CD8-positive, alpha-beta memory T cell (primary cell): ENCODE results near the gene EIPR1. TPM values are rescaled to one million over a fixed set of nuclear protein-coding genes. Genes with fewer than 3 reads are reported as not detected.
"Not testable (repeated sequence)": the region's sequence is repeated elsewhere in the genome, so short reads cannot be mapped to it uniquely, and the experiment has no call there.

Source experiments
- CTCF ChIA-PET: fragments of 350-600 bp; sonication (Branson Sonifier 250); formaldehyde crosslinking; loops from one replicate; lab custom pipeline; 2021; ENCODE audit warnings: antibody characterized with exemption; lab: Charles Lee
- POLR2A ChIA-PET: fragments of 350-600 bp; sonication (Branson Sonifier 250); formaldehyde crosslinking; loops from one replicate; lab custom pipeline; 2021; ENCODE audit warnings: antibody characterized with exemption; lab: Charles Lee
- DNase-seq, 5 donors: peaks; one replicate each; pipeline versions ENCODE4 v3.0.0 to v3.0.0-alpha.2; 2020 to 2022; ENCODE audit warnings: mixed read lengths in 1 of 5
- H3K27ac ChIP-seq: one replicate; pipeline ENCODE4 v1.7.0; 2013; ENCODE audit warnings: low read depth, mild to moderate bottlenecking, low read length, moderate library complexity
- H3K27me3 ChIP-seq: 2 replicates; pipeline ENCODE4 v1.7.0; 2013; ENCODE audit warnings: low read length, mild to moderate bottlenecking; ENCODE audit not compliant: insufficient read depth, poor library complexity, severe bottlenecking
- H3K36me3 ChIP-seq: 2 replicates; pipeline ENCODE4 v1.7.0; 2013; ENCODE audit warnings: mild to moderate bottlenecking, low read length, moderate library complexity; ENCODE audit not compliant: insufficient read depth
- H3K4me1 ChIP-seq: 2 replicates; pipeline ENCODE4 v1.7.0; 2013; ENCODE audit warnings: mild to moderate bottlenecking, low read length, moderate library complexity; ENCODE audit not compliant: insufficient read depth
- H3K4me3 ChIP-seq: 2 replicates; pipeline ENCODE4 v1.7.0; 2013; ENCODE audit warnings: mild to moderate bottlenecking, low read length
- H3K9me3 ChIP-seq: 2 replicates; pipeline ENCODE4 v1.7.0; 2013; ENCODE audit warnings: mild to moderate bottlenecking, low read length
- H3K27ac Mint-ChIP-seq, 8 donors: one replicate each; pipeline ENCODE4 v1.8.0; 2020 to 2021; ENCODE audit warnings: mixed read lengths in 8 of 8, mild to moderate bottlenecking in 6 of 8, inconsistent platforms in 3 of 8, moderate library complexity in 3 of 8
- H3K27me3 Mint-ChIP-seq, 2 donors: one replicate each; pipeline ENCODE4 v1.8.0; 2020 to 2021; ENCODE audit warnings: mixed read lengths in 2 of 2, mild to moderate bottlenecking in 1 of 2, moderate library complexity in 1 of 2
- H3K36me3 Mint-ChIP-seq, 3 donors: one replicate each; pipeline ENCODE4 v1.8.0; 2020 to 2021; ENCODE audit warnings: mixed read lengths in 3 of 3, inconsistent platforms in 1 of 3, mild to moderate bottlenecking in 1 of 3
- H3K4me1 Mint-ChIP-seq, 3 donors: one replicate each; pipeline ENCODE4 v1.8.0; 2020 to 2021; ENCODE audit warnings: mixed read lengths in 3 of 3, inconsistent platforms in 1 of 3, mild to moderate bottlenecking in 1 of 3
- H3K4me3 Mint-ChIP-seq, 7 donors: one replicate each; pipeline ENCODE4 v1.8.0; 2020 to 2021; ENCODE audit warnings: mixed read lengths in 7 of 7, mild to moderate bottlenecking in 6 of 7, moderate library complexity in 4 of 7, inconsistent platforms in 2 of 7
- H3K9me3 Mint-ChIP-seq, 5 donors: one replicate each; pipeline ENCODE4 v1.8.0; 2020 to 2022; ENCODE audit warnings: mixed read lengths in 5 of 5, mild to moderate bottlenecking in 3 of 5, moderate library complexity in 2 of 5, inconsistent platforms in 1 of 5
- polyA plus RNA-seq: library from polyadenylated mRNA; unstranded; fragments of 300-500 nt; fragmentation: Illumina TruSeq; gene quantifications from one replicate; pipeline ENCODE4 v1.2.3, GENCODE V29; 2021
- total RNA-seq, 2 experiments: library from RNA; stranded (reverse); gene quantifications; one replicate each; pipeline ENCODE4 v1.2.3, GENCODE V29; 2021

EIPR1 gene
- total and polyA plus RNA-seq, 3 experiments from 2014 or later, result 39.2 to 43.9 (median 41.6) TPM

- DNase-seq, result no peak
- Histone ChIP-seq H3K27ac (no peak overlapping the region), H3K4me1 (no peaks in the 10 kb centered on the region), H3K27me3 (no peaks in the 10 kb centered on the region), H3K36me3 (peaks cover 5% of the 10 kb centered on the region), H3K4me3 (no peak overlapping the region), H3K9me3 (no peaks in the 10 kb centered on the region)
- ChIA-PET CTCF (no interaction called here), POLR2A (no interaction called here)
- Mint-ChIP-seq H3K27me3 (no peaks in the 10 kb centered on the region), H3K4me3 (no peak overlapping the region), H3K36me3 (peaks cover 0 to 38% (median 6%) of the 10 kb centered on the region in 3 donors), H3K9me3 (no peaks in the 10 kb centered on the region), H3K4me1 (peaks cover 6 to 27% (median 7%) of the 10 kb centered on the region in 3 donors), H3K27ac (peak overlapping the region in 1 of 8 donors; percentile 95)
Observed at GRCh38 chr2:3284657-3285630, 92.7 kb downstream of the EIPR1 start.

- H3K4me3 Mint-ChIP-seq, CTCF ChIA-PET, H3K27ac ChIP-seq, H3K4me3 ChIP-seq, POLR2A ChIA-PET, H3K27ac Mint-ChIP-seq, DNase-seq, H3K9me3 Mint-ChIP-seq, H3K36me3 ChIP-seq, H3K27me3 ChIP-seq, H3K27me3 Mint-ChIP-seq, H3K9me3 ChIP-seq, H3K4me1 ChIP-seq: not testable (repeated sequence)
- Mint-ChIP-seq H3K4me1 (peaks cover 6 to 22% (median 7%) of the 10 kb centered on the region in 3 donors), H3K36me3 (peaks cover 0 to 40% (median 9%) of the 10 kb centered on the region in 3 donors)
Observed at GRCh38 chr2:3283876-3284656, 93.6 kb downstream of the EIPR1 start.

DNA sequence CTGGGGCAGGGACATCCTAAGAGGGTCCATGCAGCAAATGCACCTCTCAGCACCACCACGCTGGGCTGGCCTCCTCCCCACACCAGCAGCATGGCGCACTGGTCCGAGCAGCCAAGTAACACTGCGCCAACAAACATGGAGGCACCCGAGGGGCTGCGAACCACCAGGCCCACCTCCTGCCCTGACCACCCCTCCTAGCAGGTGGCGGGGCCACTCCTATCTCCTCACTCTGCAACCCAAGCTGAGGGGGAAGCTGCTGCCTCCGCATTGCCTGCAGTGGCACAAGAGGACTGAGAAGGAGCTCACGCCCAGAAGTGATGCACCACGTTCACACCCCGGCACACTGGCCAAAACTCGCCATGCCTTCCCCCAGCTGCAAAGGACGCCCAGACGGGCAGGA lies 94.4 kb downstream of the EIPR1 start:
- Mint-ChIP-seq H3K4me3 (peak overlapping the region in 1 of 7 donors; percentile 40), H3K27ac (peak overlapping the region in 1 of 8 donors; percentile 84), H3K9me3 (peaks cover 0 to 2% (median 0%) of the 10 kb centered on the region in 5 donors), H3K27me3 (no peaks in the 10 kb centered on the region), H3K36me3 (peaks cover 0 to 44% (median 9%) of the 10 kb centered on the region in 3 donors), H3K4me1 (peaks cover 8 to 19% (median 10%) of the 10 kb centered on the region in 3 donors)
- CTCF ChIA-PET, result no interaction called here
- Histone ChIP-seq H3K4me1 (no peaks in the 10 kb centered on the region), H3K27me3 (no peaks in the 10 kb centered on the region), H3K4me3 (no peak overlapping the region), H3K9me3 (no peaks in the 10 kb centered on the region), H3K27ac (no peak overlapping the region), H3K36me3 (peaks cover 5% of the 10 kb centered on the region)
- POLR2A ChIA-PET, result no interaction called here
- no peak for DNase-seq

DNA sequence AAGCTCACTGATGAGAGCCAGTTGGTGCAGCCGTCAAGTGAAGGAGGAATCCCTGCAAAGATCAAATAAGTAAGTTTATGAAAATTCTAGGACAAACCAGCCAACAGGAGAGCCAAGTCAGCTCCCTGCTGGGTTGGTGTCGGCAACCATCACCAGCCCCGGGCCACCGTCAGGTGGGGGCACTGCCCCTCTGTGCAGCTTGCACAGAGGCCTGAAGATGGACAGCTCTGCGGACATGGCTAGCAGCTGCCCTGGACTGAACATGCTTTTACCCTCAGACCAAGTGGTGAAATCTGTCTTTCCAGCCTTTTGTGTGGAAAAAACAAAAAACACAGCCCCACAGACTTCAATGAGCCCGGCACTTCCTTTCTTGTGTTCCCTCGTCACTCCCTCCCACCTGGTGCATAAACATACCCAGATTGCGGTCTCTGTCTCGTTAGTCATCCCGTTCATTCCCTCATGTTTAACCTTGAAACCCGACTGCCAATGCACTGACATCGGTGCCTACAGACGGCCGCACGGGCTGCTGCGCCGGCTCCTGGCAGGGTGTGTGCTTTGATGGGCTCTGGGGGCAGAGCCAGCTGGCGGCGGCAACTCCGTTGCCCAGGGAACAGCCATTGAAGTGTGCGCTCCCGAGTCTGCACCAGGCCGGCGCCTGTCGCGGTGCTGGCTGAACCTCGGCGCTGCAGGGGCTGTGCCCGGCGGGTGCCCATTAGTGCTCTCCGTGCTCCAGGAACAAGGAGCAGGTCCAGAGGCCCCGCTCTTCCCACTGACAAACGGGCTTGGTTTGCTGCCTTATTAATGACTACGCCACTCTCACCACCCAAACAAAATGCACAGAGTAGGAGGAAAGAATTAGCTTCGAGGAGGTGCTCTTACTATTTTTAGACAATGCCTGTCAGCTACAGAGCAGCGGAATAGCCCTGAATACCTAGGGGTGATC lies 95.3 kb downstream of the EIPR1 start:
- Histone ChIP-seq H3K36me3 (peaks cover 5% of the 10 kb centered on the region), H3K4me3 (no peak overlapping the region), H3K27me3 (no peaks in the 10 kb centered on the region), H3K4me1 (no peaks in the 10 kb centered on the region), H3K9me3 (no peaks in the 10 kb centered on the region), H3K27ac (no peak overlapping the region)
- ChIA-PET CTCF (no interaction called here), POLR2A (no interaction called here)
- Mint-ChIP-seq H3K9me3 (peaks cover 0 to 2% (median 0%) of the 10 kb centered on the region in 5 donors), H3K4me3 (no peak overlapping the region), H3K36me3 (peaks cover 3 to 43% (median 5%) of the 10 kb centered on the region in 3 donors), H3K27me3 (no peaks in the 10 kb centered on the region), H3K4me1 (peaks cover 6 to 15% (median 7%) of the 10 kb centered on the region in 3 donors), H3K27ac (no peak overlapping the region)
- no peak for DNase-seq

GRCh38 chr2:3280683-3281520 lies 96.7 kb downstream of the EIPR1 start:
- H3K4me1 ChIP-seq, result no peaks in the 10 kb centered on the region
- no peak overlapping the region for H3K27ac ChIP-seq
- Mint-ChIP-seq H3K9me3 (peaks cover 0 to 7% (median 2%) of the 10 kb centered on the region in 5 donors), H3K27ac (peak overlapping the region in 1 of 8 donors; percentile 64), H3K4me3 (no peak overlapping the region), H3K36me3 (peaks cover 13 to 47% (median 18%) of the 10 kb centered on the region in 3 donors), H3K27me3 (no peaks in the 10 kb centered on the region), H3K4me1 (peaks cover 6 to 11% (median 7%) of the 10 kb centered on the region in 3 donors)
- H3K4me3 ChIP-seq, result no peak overlapping the region
- ChIA-PET CTCF (no interaction called here), POLR2A (no interaction called here)
- no peak for DNase-seq
- H3K27me3 ChIP-seq, result no peaks in the 10 kb centered on the region
- peaks cover 5% of the 10 kb centered on the region for H3K36me3 ChIP-seq
- no peaks in the 10 kb centered on the region for H3K9me3 ChIP-seq

DNA sequence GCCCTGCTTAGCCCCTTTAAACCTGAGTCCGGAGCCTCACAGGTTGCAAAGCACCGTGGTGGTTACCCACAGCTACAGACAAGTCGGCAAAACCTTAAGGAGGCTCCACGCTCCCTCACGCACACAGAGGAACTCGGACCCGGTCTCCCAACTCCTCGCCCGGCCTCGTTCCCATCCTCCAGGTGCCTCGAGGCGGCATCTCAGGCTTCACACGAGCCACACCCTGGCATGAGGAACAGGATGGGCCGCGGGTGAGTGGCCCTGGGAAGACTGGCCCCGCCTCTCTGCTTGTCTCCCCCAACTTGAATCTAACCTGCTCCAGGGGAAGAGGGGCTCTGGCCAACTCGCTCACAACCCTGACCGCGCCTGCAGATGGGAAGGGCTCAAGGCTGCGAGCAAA lies 97.4 kb downstream of the EIPR1 start:
- DNase-seq, result no peak
- Histone ChIP-seq H3K36me3 (peaks cover 5% of the 10 kb centered on the region), H3K27me3 (no peaks in the 10 kb centered on the region), H3K9me3 (no peaks in the 10 kb centered on the region), H3K27ac (no peak overlapping the region), H3K4me1 (no peaks in the 10 kb centered on the region), H3K4me3 (no peak overlapping the region)
- H3K36me3 Mint-ChIP-seq, result peaks cover 13 to 50% (median 25%) of the 10 kb centered on the region in 3 donors
- H3K4me1 Mint-ChIP-seq, result peaks cover 6 to 11% (median 7%) of the 10 kb centered on the region in 3 donors
- no peak overlapping the region for H3K27ac Mint-ChIP-seq
- ChIA-PET CTCF (no interaction called here), POLR2A (no interaction called here)
- H3K4me3 Mint-ChIP-seq, result no peak overlapping the region
- H3K27me3 Mint-ChIP-seq, result no peaks in the 10 kb centered on the region
- peaks cover 3 to 12% (median 7%) of the 10 kb centered on the region in 5 donors for H3K9me3 Mint-ChIP-seq
